Measurements from ENCODE around the gene IGFBP5. TPM values are rescaled to one million over a fixed set of nuclear protein-coding genes. Genes with fewer than 3 reads are reported as not detected.

IGFBP5 gene
- total and polyA plus RNA-seq, 4 donors, result 2.3 to 43.4 (median 14.4) TPM

- H3K9me3 ChIP-seq (ENCODE audit: control insufficient read depth in 4 of 4, low read length in 3 of 4), result no peaks in the 10 kb centered on the region
- no peak overlapping the region for H3K9ac ChIP-seq (ENCODE audit: low read depth in 1 of 2, low read length in 2 of 2)
- no peak for TF ChIP-seq MAX (IDR thresholded peaks at IDR 0.05)
- no peak for TF ChIP-seq CTCF (IDR thresholded peaks at IDR 0.05; ENCODE audit: low read depth, low read length, missing input control)
- TF ChIP-seq GABPA (IDR thresholded peaks at IDR 0.05 in 1 of 2, conservative IDR thresholded peaks at IDR 0.05 in 1 of 2), result no peak
- no peak for TF ChIP-seq SP1 (IDR thresholded peaks at IDR 0.05)
- no peak for TF ChIP-seq REST (IDR thresholded peaks at IDR 0.05)
- TF ChIP-seq HNF4G (IDR thresholded peaks at IDR 0.05), result no peak
- no peak for TF ChIP-seq RAD21 (IDR thresholded peaks at IDR 0.05)
- no peak for TF ChIP-seq FOXA2 (IDR thresholded peaks at IDR 0.05)
- no peak for TF ChIP-seq EGR1 (IDR thresholded peaks at IDR 0.05; ENCODE audit: low read depth in 2 of 2)
- TF ChIP-seq JUND (IDR thresholded peaks at IDR 0.05), result no peak
- no peak for TF ChIP-seq TAF1 (conservative IDR thresholded peaks at IDR 0.05)
- TF ChIP-seq RXRA (IDR thresholded peaks at IDR 0.05), result no peak
- TF ChIP-seq, protein P1, sequence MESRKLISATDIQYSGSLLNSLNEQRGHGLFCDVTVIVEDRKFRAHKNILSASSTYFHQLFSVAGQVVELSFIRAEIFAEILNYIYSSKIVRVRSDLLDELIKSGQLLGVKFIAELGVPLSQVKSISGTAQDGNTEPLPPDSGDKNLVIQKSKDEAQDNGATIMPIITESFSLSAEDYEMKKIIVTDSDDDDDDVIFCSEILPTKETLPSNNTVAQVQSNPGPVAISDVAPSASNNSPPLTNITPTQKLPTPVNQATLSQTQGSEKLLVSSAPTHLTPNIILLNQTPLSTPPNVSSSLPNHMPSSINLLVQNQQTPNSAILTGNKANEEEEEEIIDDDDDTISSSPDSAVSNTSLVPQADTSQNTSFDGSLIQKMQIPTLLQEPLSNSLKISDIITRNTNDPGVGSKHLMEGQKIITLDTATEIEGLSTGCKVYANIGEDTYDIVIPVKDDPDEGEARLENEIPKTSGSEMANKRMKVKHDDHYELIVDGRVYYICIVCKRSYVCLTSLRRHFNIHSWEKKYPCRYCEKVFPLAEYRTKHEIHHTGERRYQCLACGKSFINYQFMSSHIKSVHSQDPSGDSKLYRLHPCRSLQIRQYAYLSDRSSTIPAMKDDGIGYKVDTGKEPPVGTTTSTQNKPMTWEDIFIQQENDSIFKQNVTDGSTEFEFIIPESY (IDR thresholded peaks at IDR 0.05), result no peak
- TF ChIP-seq NR2F2 (IDR thresholded peaks at IDR 0.05), result no peak
- no peak for TF ChIP-seq YY1 (IDR thresholded peaks at IDR 0.05)
- TF ChIP-seq HNF4A (conservative IDR thresholded peaks at IDR 0.05), result no peak
- no peak for TF ChIP-seq ATF3 (IDR thresholded peaks at IDR 0.05)
- no peak for DNase-seq (ENCODE audit: low spot score)
- H3K27me3 ChIP-seq (ENCODE audit: control insufficient read depth in 4 of 4, insufficient read depth in 4 of 4, low read length in 3 of 4), result no peaks in the 10 kb centered on the region
- 93% methylated on average over 5 of the region's 5 CpGs for WGBS
- no peaks in the 10 kb centered on the region for H3K4me1 ChIP-seq (ENCODE audit: control insufficient read depth in 4 of 4, insufficient read depth in 4 of 4, low read length in 3 of 4)
- H3K36me3 ChIP-seq (ENCODE audit: control insufficient read depth in 4 of 4, insufficient read depth in 3 of 4, low read depth in 1 of 4, low read length in 3 of 4), result no peaks in the 10 kb centered on the region
- no peak overlapping the region for H3K27ac ChIP-seq (ENCODE audit: low read depth in 1 of 2, low read length in 2 of 2)
- H3K4me3 ChIP-seq (ENCODE audit: low read depth in 1 of 3, low read length in 3 of 3), result no peak overlapping the region
Observed at GRCh38 chr2:216724190-216724589, 28.8 kb upstream of the IGFBP5 start.

DNA sequence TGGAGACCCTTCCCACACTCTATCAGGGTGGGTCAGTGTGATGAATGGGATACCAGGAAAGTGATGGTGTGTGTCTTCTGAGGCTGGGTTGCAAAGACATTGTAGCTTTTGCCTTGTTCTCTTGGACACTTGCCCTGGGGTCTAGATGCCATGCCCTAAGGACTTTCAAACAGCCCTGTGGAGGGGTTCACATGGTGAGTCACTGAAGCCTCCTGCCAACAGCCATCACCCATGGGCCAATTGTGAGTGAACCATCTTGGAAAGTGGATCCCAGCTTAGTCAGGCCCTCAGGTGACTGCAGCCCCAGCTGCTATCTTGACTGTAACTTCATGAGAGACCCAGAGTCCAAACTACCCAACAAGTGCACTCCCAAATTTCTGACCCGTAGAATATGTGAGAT is 25.8 kb upstream of the IGFBP5 start:
- no peak overlapping the region for H3K9ac ChIP-seq (ENCODE audit: low read depth in 1 of 2, low read length in 2 of 2)
- no peaks in the 10 kb centered on the region for H3K36me3 ChIP-seq (ENCODE audit: control insufficient read depth in 4 of 4, insufficient read depth in 3 of 4, low read depth in 1 of 4, low read length in 3 of 4)
- H3K4me3 ChIP-seq (ENCODE audit: low read depth in 1 of 3, low read length in 3 of 3), result no peak overlapping the region
- H3K27me3 ChIP-seq (ENCODE audit: control insufficient read depth in 4 of 4, insufficient read depth in 4 of 4, low read length in 3 of 4), result no peaks in the 10 kb centered on the region
- H3K9me3 ChIP-seq (ENCODE audit: control insufficient read depth in 4 of 4, low read length in 3 of 4), result no peaks in the 10 kb centered on the region
- WGBS, result 87% methylated on average over 1 of the region's 1 CpG
- TF ChIP-seq, protein P1 (IDR thresholded peaks at IDR 0.05), result no peak
- TF ChIP-seq RAD21 (IDR thresholded peaks at IDR 0.05) (no peak), JUND (IDR thresholded peaks at IDR 0.05) (no peak), HNF4A (conservative IDR thresholded peaks at IDR 0.05) (no peak)
- DNase-seq (ENCODE audit: low spot score), result no peak
- no peaks in the 10 kb centered on the region for H3K4me1 ChIP-seq (ENCODE audit: control insufficient read depth in 4 of 4, insufficient read depth in 4 of 4, low read length in 3 of 4)
- no peak overlapping the region for H3K27ac ChIP-seq (ENCODE audit: low read depth in 1 of 2, low read length in 2 of 2)
